Germinal center (tissue), 1 donor: ENCODE results near the gene MAGEB4.
A peak's percentile ranks its signal among the peaks of the same experiment; 100 is the strongest.
"Not testable (repeated sequence)": the region's sequence is repeated elsewhere in the genome, so short reads cannot be mapped to it uniquely, and the experiment has no call there.

Experiments
- DNase-seq: peaks from one replicate; pipeline ENCODE4 v3.0.0; 2012; ENCODE audit warnings: mixed read lengths, low spot score

The MAGEB4 gene, protein sequence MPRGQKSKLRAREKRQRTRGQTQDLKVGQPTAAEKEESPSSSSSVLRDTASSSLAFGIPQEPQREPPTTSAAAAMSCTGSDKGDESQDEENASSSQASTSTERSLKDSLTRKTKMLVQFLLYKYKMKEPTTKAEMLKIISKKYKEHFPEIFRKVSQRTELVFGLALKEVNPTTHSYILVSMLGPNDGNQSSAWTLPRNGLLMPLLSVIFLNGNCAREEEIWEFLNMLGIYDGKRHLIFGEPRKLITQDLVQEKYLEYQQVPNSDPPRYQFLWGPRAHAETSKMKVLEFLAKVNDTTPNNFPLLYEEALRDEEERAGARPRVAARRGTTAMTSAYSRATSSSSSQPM

GRCh38 chrX:30241724-30242415, at the start of gene MAGEB4:
Gene MAGEB4 (plus strand): TSS chrX:30242000. CDS start chrX:30242136, 136 bp downstream.
- DNase-seq: no peak

DNA sequence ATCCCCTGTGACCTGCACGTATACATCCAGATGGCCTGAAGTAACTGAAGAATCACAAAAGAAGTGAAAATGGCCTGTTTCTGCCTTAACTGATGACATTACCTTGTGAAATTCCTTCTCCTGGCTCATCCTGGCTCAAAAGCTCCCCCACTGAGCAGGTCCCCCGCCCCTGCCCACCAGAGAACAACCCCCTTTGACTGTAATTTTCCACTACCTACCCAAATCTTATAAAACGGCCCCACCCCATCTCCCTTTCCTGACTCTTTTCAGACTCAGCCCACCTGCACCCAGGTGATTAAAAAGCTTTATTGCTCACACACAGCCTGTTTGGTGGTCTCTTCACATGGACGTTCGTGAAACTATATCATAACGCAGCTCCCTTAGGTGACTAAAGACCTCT, 47.9 kb upstream of the MAGEB4 start:
- not testable (repeated sequence) for DNase-seq

- peak; percentile 1 for DNase-seq
These were observed 45.5 kb upstream of the MAGEB4 start for GRCh38 chrX:30196322-30196721.

GRCh38 chrX:30212172-30212571, 29.6 kb upstream of the MAGEB4 start:
- no peak for DNase-seq

DNA sequence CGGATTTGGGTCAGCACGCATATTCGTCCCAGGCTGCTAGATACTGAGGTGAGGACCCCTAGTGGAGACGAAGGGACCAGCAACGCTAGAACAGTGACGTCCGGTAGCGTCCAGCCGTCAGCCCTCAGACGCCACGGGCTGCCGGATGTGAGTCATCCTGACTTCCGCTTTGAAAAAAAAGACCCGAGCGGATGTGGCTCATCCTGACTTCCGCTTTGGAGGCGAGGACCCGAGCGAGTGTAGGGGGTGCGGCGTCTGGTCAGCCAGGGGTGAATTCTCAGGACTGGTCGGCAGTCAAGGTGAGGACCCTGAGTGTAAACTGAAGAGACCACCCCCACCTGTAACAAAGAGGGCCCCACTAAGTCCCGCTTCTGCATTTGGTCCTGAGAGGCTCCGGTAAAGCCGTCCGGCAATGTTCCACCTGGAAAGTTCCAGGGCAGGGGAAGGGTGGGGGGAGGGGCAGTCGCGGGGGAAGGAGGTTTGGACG, 26.4 kb upstream of the MAGEB4 start, which contains the start of gene MAGEB2:
MAGEB2 (plus strand) TSS at position 207 of the 487 bp plus-strand sequence. CDS start 3,018 bp downstream, outside the sequence.
- no peak for DNase-seq

- DNase-seq: no peak
These were observed 24.3 kb upstream of the MAGEB4 start for GRCh38 chrX:30217465-30217864.

DNA sequence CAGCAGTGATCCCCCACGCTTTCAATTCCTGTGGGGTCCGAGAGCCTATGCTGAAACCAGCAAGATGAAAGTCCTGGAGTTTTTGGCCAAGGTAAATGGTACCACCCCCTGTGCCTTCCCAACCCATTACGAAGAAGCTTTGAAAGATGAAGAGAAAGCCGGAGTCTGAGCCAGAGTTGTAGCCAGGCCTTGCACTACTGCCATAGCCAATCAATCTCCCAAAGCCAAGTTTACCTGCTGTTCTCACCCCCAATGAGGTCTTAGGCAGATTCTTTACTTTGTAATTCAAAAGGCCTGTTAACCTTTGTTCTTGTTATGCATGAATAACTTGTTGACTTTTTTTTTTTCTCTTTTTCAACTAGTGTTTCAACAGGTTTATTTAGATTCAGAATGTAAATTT, 22.4 kb upstream of the MAGEB4 start:
- DNase-seq: no peak

DNA sequence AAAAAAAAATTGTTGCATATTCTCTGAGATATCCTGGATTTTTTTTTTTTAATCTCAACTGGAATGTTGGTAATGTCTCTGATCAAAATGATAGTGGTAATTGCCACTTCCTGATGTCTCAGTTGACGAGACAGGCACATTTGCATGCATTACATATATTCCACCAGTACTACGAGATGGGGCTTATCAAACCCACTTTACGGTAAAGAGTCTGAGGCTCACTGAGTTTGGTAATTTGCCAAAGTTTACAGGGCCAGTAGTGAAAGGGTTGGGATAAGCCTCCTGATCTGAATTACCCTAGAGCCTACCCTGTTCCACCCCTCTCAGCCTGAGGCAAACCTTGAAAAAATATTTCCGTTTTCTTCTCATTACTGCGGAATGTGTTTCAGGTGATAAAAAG, 21.1 kb upstream of the MAGEB4 start:
- no peak for DNase-seq

DNA sequence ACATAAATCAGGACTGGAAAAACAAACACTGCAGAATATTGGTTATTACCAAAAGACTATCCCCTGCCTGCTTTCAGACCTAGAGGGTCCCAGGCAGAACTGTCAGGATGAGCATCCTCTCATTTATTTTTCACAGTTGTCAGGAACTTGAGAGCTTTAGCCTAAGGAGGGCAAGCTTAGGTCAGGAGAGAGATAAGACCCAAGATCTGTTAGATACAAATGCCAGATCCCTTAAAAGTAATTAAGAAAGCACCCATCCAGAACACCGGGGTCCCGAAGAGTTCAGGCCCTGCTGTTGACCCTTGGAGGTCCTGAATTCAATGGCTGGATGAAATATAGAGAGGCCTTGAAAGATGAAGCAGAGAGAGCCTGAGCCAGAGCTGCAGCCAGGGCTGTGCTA, 17.3 kb upstream of the MAGEB4 start:
- no peak for DNase-seq

DNA sequence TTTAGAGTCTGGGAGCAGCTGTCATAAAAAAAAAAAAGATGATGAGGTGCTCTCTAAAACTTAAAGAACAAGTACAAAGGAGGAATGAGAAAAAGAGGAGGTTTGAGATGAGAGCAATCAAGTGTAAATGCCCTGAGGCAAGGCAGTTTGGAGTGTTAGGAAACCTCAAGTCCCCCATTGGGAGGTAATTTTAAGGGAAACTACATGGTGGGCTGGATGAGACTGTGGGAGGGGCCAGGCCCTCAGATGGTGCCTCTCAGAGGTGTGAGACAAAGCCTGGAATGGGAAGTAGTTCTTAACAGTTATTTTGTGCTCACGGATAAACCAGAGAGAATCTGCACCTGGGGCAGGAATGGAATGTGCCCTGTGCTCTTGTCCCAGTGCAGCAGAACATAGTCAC, 13.3 kb upstream of the MAGEB4 start:
- DNase-seq: no peak

DNA sequence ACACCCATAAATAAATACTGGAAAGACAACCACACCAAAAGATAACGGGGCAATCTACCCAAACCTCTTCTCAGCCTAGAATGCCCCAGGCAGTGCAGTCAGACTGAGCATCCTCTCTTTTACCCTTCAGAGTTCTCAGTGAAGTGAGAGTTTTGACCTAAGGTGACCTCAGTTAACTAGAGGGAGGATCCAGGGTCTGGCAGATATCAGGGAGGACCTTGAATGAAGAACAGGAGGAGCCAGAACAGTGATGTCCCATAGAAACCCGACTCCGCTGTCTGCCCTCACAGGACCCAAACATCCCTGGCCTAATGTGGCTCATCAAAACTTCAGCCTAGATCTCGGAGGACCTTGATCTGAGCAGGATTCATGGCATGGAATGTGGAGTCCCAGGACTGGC, 11.4 kb upstream of the MAGEB4 start, which contains the start of gene MAGEB3:
MAGEB3 (plus strand) TSS at position 263 of the 400 bp plus-strand sequence. CDS start 5,268 bp downstream, outside the sequence.
- no peak for DNase-seq

GRCh38 chrX:30246769-30247489, 5.1 kb downstream of the MAGEB4 start, which contains the start of gene MAGEB1:
Gene MAGEB1 (plus strand): TSS chrX:30247146. CDS start chrX:30250494, 3,348 bp downstream.
- DNase-seq: no peak

- no peak for DNase-seq
These were observed 7.1 kb downstream of the MAGEB4 start for GRCh38 chrX:30248854-30249253.

- no peak for DNase-seq
These were observed 11.5 kb downstream of the MAGEB4 start for GRCh38 chrX:30253257-30253656.

DNA sequence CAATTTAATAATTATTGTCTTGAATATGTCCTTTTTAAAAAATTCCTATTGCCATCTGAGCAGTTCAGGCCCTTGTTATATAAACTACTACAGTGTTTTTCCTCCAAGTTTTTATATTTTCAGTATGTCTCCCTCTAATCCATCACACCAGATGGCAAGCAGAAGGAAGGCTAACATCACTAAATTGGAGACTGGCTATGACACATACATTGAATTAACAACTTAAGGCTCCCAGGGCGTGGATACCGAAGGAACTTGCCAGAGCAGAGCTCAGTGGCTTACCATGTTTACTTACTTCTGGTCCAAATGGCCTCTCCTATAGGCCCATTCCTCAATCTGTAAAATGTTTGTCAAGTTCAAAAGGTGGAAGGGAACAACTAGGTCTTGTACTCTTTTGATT, 18.1 kb downstream of the MAGEB4 start:
- no peak for DNase-seq

DNA sequence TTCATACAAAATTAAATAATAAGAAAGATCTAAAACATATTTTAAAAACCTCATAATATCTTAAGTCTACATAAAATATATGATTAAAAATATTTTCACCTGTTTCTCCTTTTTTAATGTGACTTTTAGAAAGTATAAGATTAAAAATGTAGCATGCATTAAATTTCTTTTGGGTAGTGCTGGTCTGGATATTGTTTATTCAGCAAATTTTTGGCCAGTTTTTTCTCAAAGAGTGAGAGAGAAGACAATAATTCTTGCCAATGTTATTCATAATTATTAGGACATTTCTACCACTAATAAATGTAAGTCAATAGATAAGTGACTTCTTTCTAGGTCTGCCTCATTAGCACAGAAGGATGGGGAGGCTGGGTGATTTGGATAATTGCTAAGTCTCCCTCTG, 19.2 kb downstream of the MAGEB4 start:
- no peak for DNase-seq

- no peak for DNase-seq
These were observed 21.0 kb downstream of the MAGEB4 start for GRCh38 chrX:30262763-30263162.

GRCh38 chrX:30270639-30271038, 28.8 kb downstream of the MAGEB4 start:
- DNase-seq: no peak

DNA sequence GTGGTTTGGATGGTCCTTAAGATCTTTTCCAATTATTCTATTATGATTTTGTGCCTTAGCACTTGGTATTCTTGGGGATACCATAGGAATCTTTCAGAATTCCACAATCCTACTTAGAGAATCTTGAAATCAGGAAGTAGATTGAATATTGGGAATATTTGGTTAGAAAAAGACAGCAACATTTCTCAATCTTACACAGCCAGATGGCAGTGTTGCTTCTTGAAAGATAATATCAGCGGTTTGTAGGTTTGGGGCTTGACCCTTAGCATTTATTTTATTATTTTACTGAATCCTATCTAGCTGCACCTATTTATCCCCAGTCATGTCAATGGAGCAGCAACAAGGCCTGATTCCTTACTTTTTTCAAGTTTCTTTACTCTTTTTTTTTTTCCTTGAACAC, 33.7 kb downstream of the MAGEB4 start:
- no peak for DNase-seq

DNA sequence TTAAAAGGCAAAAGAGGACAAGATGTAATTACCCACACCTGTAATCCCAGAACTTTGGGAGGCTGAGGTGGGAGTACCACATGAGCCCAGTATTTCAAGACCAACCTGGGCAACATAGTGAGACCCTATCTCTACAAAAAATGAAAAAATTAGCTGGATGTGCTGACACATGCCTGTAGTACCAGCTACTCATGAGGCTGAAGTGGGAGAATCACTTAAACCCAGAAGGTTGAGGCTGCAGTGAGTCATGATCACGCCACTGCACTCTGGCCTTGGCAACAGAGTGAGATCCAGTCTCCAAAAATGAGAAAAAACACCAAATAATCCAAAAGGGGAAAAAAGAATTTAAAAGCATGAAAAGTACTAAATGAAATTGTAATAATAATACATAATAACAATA, 36.6 kb downstream of the MAGEB4 start:
- no peak for DNase-seq

DNA sequence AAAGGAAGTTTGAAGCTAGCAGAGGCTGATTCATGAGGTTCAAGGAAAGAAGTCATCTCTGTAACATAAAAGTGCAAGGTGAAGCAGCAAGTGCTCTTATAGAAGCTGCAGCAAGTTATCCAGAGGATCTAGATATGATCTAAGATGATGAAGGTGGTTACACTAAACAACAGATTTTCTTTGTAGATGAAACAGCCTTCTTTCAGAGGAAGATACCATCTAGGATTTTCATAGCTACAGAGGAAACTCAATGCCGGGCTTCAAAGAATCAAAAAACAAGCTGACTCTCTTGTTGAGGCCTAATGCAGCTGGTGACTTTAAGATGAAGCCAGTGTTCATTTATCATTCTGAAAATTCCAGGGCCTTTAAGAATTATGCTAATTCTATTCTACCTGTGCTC, 38.6 kb downstream of the MAGEB4 start:
- no peak for DNase-seq

GRCh38 chrX:30282527-30282926, 40.7 kb downstream of the MAGEB4 start:
- DNase-seq: no peak
